Measurements from ENCODE around the gene IGBP1. TPM values are rescaled to one million over a fixed set of nuclear protein-coding genes. Genes with fewer than 3 reads are reported as not detected.

The IGBP1 gene
- total RNA-seq, 2 experiments from 2014 or later: 63.7 to 64.4 TPM

DNA sequence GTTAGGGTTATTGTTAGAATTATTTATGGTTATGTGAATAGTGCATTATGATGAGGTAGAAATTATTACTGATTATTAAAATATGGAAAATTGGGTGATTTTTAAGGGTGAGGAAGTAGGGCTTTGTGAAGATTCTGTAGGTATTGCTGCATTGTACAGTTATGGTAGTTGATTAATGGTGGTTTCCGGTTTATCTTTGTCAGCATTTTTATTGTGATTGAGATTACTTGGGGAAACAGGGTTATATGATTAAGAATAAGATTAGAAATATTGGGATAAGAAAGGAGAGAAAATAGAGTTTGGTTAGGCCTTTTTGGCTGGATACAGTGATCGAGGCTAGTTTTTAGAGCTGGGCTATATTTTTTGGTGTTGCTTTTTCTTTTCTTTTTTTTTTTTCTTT lies 8.6 kb upstream of the IGBP1 start:
- intact Hi-C loops (cut with DNase I, micrococcal nuclease): no loop called here
- no peaks in the 10 kb centered on the region for H3K4me1 ChIP-seq (ENCODE audit: insufficient read depth, low read length)
- Mint-ChIP-seq H3K27me3 (no peaks in the 10 kb centered on the region), H3K4me3 (no peak overlapping the region), H3K9me3 (no peaks in the 10 kb centered on the region), H3K36me3 (ENCODE audit: low read depth) (no peaks in the 10 kb centered on the region), H3K4me1 (ENCODE audit: low read depth) (no peaks in the 10 kb centered on the region), H3K27ac (no peak overlapping the region)
- TF ChIP-seq, protein P1, sequence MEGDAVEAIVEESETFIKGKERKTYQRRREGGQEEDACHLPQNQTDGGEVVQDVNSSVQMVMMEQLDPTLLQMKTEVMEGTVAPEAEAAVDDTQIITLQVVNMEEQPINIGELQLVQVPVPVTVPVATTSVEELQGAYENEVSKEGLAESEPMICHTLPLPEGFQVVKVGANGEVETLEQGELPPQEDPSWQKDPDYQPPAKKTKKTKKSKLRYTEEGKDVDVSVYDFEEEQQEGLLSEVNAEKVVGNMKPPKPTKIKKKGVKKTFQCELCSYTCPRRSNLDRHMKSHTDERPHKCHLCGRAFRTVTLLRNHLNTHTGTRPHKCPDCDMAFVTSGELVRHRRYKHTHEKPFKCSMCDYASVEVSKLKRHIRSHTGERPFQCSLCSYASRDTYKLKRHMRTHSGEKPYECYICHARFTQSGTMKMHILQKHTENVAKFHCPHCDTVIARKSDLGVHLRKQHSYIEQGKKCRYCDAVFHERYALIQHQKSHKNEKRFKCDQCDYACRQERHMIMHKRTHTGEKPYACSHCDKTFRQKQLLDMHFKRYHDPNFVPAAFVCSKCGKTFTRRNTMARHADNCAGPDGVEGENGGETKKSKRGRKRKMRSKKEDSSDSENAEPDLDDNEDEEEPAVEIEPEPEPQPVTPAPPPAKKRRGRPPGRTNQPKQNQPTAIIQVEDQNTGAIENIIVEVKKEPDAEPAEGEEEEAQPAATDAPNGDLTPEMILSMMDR (IDR thresholded peaks at IDR 0.05): no peak
- DNase-seq (no peak), ATAC-seq (ENCODE audit: poor library complexity) (no peak)
- no peaks in the 10 kb centered on the region for H3K36me3 ChIP-seq (ENCODE audit: insufficient read depth, low read length)
- CTCF ChIA-PET: no interaction called here
- H3K27me3 ChIP-seq (ENCODE audit: control insufficient read depth in 1 of 2, insufficient read depth in 2 of 2, low read length in 2 of 2): no peaks in the 10 kb centered on the region
- POLR2A ChIA-PET: no interaction called here
- H3K4me3 ChIP-seq (ENCODE audit: low read length): no peak overlapping the region
- no peaks in the 10 kb centered on the region for H3K9me3 ChIP-seq (ENCODE audit: control insufficient read depth in 1 of 2, insufficient read depth in 1 of 2, low read length in 2 of 2)
- H3K27ac ChIP-seq (ENCODE audit: low read depth in 1 of 2, low read length in 2 of 2): no peak overlapping the region

DNA sequence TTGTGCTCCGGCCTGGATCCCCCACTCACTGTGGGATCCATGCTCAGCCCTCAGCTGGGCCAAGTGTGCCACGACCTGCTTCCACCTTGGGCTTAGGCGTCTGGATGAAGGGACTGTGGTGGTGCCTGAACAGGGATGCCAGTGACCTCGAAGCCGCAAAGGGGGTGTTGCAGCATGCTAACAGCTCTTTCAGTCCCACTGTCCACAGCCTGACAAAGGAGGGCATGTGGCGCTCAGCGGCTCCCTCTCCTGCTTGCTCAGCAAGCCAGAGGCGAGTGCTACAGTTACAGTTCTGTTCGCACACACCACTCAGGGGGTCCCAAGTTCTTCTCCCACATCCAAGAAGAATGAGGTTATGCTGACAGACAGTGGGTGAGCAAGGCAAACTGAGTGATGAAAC lies 5.2 kb upstream of the IGBP1 start:
- no peak overlapping the region for H3K4me3 ChIP-seq (ENCODE audit: low read length)
- H3K4me1 ChIP-seq (ENCODE audit: insufficient read depth, low read length): peaks cover 4% of the 10 kb centered on the region
- H3K36me3 ChIP-seq (ENCODE audit: insufficient read depth, low read length): no peaks in the 10 kb centered on the region
- ATAC-seq (ENCODE audit: poor library complexity): no peak
- H3K9me3 ChIP-seq (ENCODE audit: control insufficient read depth in 1 of 2, insufficient read depth in 1 of 2, low read length in 2 of 2): no peaks in the 10 kb centered on the region
- H3K27me3 Mint-ChIP-seq: no peaks in the 10 kb centered on the region
- H3K27ac Mint-ChIP-seq: no peak overlapping the region
- DNase-seq: no peak
- POLR2A ChIA-PET: no interaction called here
- intact Hi-C loops (cut with DNase I, micrococcal nuclease): no loop called here
- CTCF ChIA-PET: no interaction called here
- no peak overlapping the region for H3K27ac ChIP-seq (ENCODE audit: low read depth in 1 of 2, low read length in 2 of 2)
- peaks cover 8% of the 10 kb centered on the region for H3K4me1 Mint-ChIP-seq (ENCODE audit: low read depth)
- TF ChIP-seq, protein P1 (IDR thresholded peaks at IDR 0.05): no peak
- no peaks in the 10 kb centered on the region for H3K27me3 ChIP-seq (ENCODE audit: control insufficient read depth in 1 of 2, insufficient read depth in 2 of 2, low read length in 2 of 2)
- no peaks in the 10 kb centered on the region for H3K9me3 Mint-ChIP-seq
- H3K36me3 Mint-ChIP-seq (ENCODE audit: low read depth): peaks cover 3% of the 10 kb centered on the region
- no peak overlapping the region for H3K4me3 Mint-ChIP-seq

DNA sequence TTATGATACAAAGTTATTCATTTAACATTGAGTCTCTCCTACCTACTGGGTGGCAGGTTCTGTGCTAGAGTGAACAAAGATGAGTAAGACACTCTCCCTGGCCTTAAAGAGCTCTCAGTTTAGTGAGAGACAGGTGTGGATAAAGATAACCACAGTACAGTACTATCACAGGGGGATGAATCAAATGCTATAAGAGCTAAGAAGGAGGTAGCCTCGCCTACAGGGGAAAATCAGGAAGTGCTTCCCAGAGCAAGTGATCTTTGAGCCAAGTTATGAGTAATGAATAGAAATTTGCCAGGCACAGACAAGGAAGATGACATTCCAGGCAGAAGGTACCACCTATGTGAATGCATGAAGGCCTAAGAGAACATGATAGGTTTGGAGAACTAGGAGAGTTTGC lies 3.4 kb upstream of the IGBP1 start:
- Mint-ChIP-seq H3K27me3 (no peaks in the 10 kb centered on the region), H3K9me3 (no peaks in the 10 kb centered on the region), H3K36me3 (ENCODE audit: low read depth) (peaks cover 11% of the 10 kb centered on the region), H3K4me1 (ENCODE audit: low read depth) (peaks cover 19% of the 10 kb centered on the region), H3K27ac (no peak overlapping the region), H3K4me3 (no peak overlapping the region)
- peaks cover 12% of the 10 kb centered on the region for H3K4me1 ChIP-seq (ENCODE audit: insufficient read depth, low read length)
- no peaks in the 10 kb centered on the region for H3K27me3 ChIP-seq (ENCODE audit: control insufficient read depth in 1 of 2, insufficient read depth in 2 of 2, low read length in 2 of 2)
- CTCF ChIA-PET: no interaction called here
- H3K4me3 ChIP-seq (ENCODE audit: low read length): no peak overlapping the region
- H3K27ac ChIP-seq (ENCODE audit: low read depth in 1 of 2, low read length in 2 of 2): no peak overlapping the region
- no peak for DNase-seq
- H3K9me3 ChIP-seq (ENCODE audit: control insufficient read depth in 1 of 2, insufficient read depth in 1 of 2, low read length in 2 of 2): no peaks in the 10 kb centered on the region
- no peak for ATAC-seq (ENCODE audit: poor library complexity)
- TF ChIP-seq, protein P1 (IDR thresholded peaks at IDR 0.05): no peak
- H3K36me3 ChIP-seq (ENCODE audit: insufficient read depth, low read length): no peaks in the 10 kb centered on the region
- POLR2A ChIA-PET: no interaction called here
- intact Hi-C loops (cut with DNase I, micrococcal nuclease): loop anchor here (5.0 to 10.0 kb wide), 6 partner anchors 98 to 1305 kb away; partner anchors contain the start of genes EFNB1 (in 1 of the 2), PDZD11 (in 1 of the 2), PJA1 (in 1 of the 2) and RAB41 (in 1 of the 2)

All from CD4-positive, alpha-beta T cell (primary cell).